ENCODE measurements around the gene GLB1L2.

GRCh38 chr11:134414766-134415765 is 83.3 kb downstream of the GLB1L2 start:
- TF ChIP-seq POLR2AphosphoS5 (IDR thresholded peaks at IDR 0.05): no peak
- no peak for TF ChIP-seq CTCF (IDR thresholded peaks at IDR 0.05)
- no peak for TF ChIP-seq POLR2A (IDR thresholded peaks at IDR 0.05)

Measured in upper lobe of left lung (tissue), 4 donors.